Activated CD4-positive, alpha-beta T cell treated with anti-CD3 and anti-CD28 coated beads for 48 hours (primary cell): ENCODE results near the gene MTMR2.
A peak's percentile ranks its signal among the peaks of the same experiment; 100 is the strongest.

ENCODE experiments used
- DNase-seq: peaks from one replicate; pipeline ENCODE4 v3.0.0-alpha.2; 2020

MTMR2 gene

GRCh38 chr11:95805869-95806268 lies 118.0 kb downstream of the MTMR2 start:
- no peak for DNase-seq

- DNase-seq = no peak
Observed at GRCh38 chr11:95803973-95804372, 119.9 kb downstream of the MTMR2 start.

GRCh38 chr11:95802806-95803205 lies 121.1 kb downstream of the MTMR2 start:
- DNase-seq = no peak

GRCh38 chr11:95800438-95800837 lies 123.5 kb downstream of the MTMR2 start:
- no peak for DNase-seq

GRCh38 chr11:95799546-95799945 lies 124.4 kb downstream of the MTMR2 start:
- DNase-seq = no peak

GRCh38 chr11:95796501-95796900 lies 127.4 kb downstream of the MTMR2 start:
- no peak for DNase-seq

- no peak for DNase-seq
Observed at GRCh38 chr11:95795627-95796295, 128.1 kb downstream of the MTMR2 start.

- no peak for DNase-seq
Observed at GRCh38 chr11:95794086-95794485, 129.8 kb downstream of the MTMR2 start.

- no peak for DNase-seq
Observed at GRCh38 chr11:95793116-95793515, 130.8 kb downstream of the MTMR2 start.

- no peak for DNase-seq
Observed at GRCh38 chr11:95792700-95793099, 131.2 kb downstream of the MTMR2 start.

- DNase-seq = no peak
Observed at GRCh38 chr11:95792200-95792599, 131.7 kb downstream of the MTMR2 start.

GRCh38 chr11:95791709-95792033 lies 132.2 kb downstream of the MTMR2 start:
- DNase-seq = no peak

- DNase-seq = peak; percentile 75
Observed at GRCh38 chr11:95790933-95791708, 132.8 kb downstream of the MTMR2 start.

GRCh38 chr11:95790123-95790932 lies 133.6 kb downstream of the MTMR2 start, which contains the start of gene CEP57:
Gene CEP57, plus strand, starts transcription at chr11:95790498. Its CDS starts 201 bp downstream, at chr11:95790699.
- peak; percentile 97 for DNase-seq

- peak; percentile 97 for DNase-seq
Observed at GRCh38 chr11:95789506-95790122, 134.3 kb downstream of the MTMR2 start, which contains the start of gene FAM76B. Gene FAM76B, minus strand, starts transcription at chr11:95789782. Its CDS starts 304 bp downstream, at chr11:95789478.

GRCh38 chr11:95788921-95789505 lies 134.9 kb downstream of the MTMR2 start:
- DNase-seq = peak; percentile 46
